NT2/D1 (cell line): Measurements from ENCODE around the gene SLC28A1.

Experiments used
- SUZ12 ChIP-seq: IDR thresholded peaks from 2 replicates; pipeline ENCODE4 v1.6.1; 2011; ENCODE audit not compliant: insufficient read length, insufficient read depth; ENCODE audit errors: extremely low read depth
- YY1 ChIP-seq: IDR thresholded peaks from 2 replicates; pipeline ENCODE4 v1.6.1; 2011; ENCODE audit not compliant: insufficient read length, insufficient read depth
- ZNF274 ChIP-seq: IDR thresholded peaks from 2 replicates; pipeline ENCODE4 v1.6.1; 2011; ENCODE audit warnings: mild to moderate bottlenecking, low read depth, low read length

- TF ChIP-seq YY1 = no peak
- TF ChIP-seq ZNF274 = no peak
- no peak for TF ChIP-seq SUZ12
Measured at GRCh38 chr15:84855136-84855535, 29.3 kb upstream of the SLC28A1 start.
